HG02870 (cell line): Measurements from ENCODE around the gene GAS6.

Experiments
- ATAC-seq: cut with Tn5 transposase; IDR thresholded peaks from one replicate; pipeline ENCODE4 v1.9.1; 2021; ENCODE audit warnings: mild to moderate bottlenecking, moderate library complexity; ENCODE audit not compliant: unreplicated experiment

GAS6 gene

GRCh38 chr13:113854238-113855011 lies 9.5 kb downstream of the GAS6 start:
- no peak for ATAC-seq

GRCh38 chr13:113853518-113854237 lies 10.2 kb downstream of the GAS6 start:
- no peak for ATAC-seq

GRCh38 chr13:113852536-113853517 lies 11.0 kb downstream of the GAS6 start:
- ATAC-seq, result no peak

GRCh38 chr13:113851826-113852535 lies 11.9 kb downstream of the GAS6 start:
- no peak for ATAC-seq

- no peak for ATAC-seq
Measured at GRCh38 chr13:113851480-113851803, 12.4 kb downstream of the GAS6 start.

GRCh38 chr13:113850722-113851479 lies 13.0 kb downstream of the GAS6 start:
- no peak for ATAC-seq

- ATAC-seq, result no peak
Measured at GRCh38 chr13:113849981-113850721, 13.7 kb downstream of the GAS6 start.

- ATAC-seq, result no peak
Measured at GRCh38 chr13:113849546-113849945, 14.3 kb downstream of the GAS6 start.

- ATAC-seq, result no peak
Measured at GRCh38 chr13:113848431-113849260, 15.2 kb downstream of the GAS6 start.

GRCh38 chr13:113848020-113848419 lies 15.9 kb downstream of the GAS6 start:
- no peak for ATAC-seq

GRCh38 chr13:113846636-113847318 lies 17.1 kb downstream of the GAS6 start:
- ATAC-seq, result no peak

GRCh38 chr13:113845723-113846635 lies 17.9 kb downstream of the GAS6 start:
- ATAC-seq, result no peak

GRCh38 chr13:113845055-113845454 lies 18.8 kb downstream of the GAS6 start:
- no peak for ATAC-seq

GRCh38 chr13:113843864-113844556 lies 19.9 kb downstream of the GAS6 start:
- no peak for ATAC-seq

GRCh38 chr13:113843063-113843654 lies 20.7 kb downstream of the GAS6 start:
- ATAC-seq, result no peak
